Activated CD8-positive, alpha-beta T cell treated with anti-CD3 and anti-CD28 coated beads for 36 hours (primary cell): ENCODE data around the gene ALDH4A1. TPM values are rescaled to one million over a fixed set of nuclear protein-coding genes. Genes with fewer than 3 reads are reported as not detected.

Experiments used
- ATAC-seq: fragments of 200-7000 bp; cut with Tn5 transposase; one replicate; pipeline ENCODE4 v1.10.0; 2021; ENCODE audit warnings: mild to moderate bottlenecking, moderate library complexity
- CTCF ChIA-PET: fragments of 350-600 bp; sonication (Branson Sonifier 250); formaldehyde crosslinking; loops from one replicate; lab custom pipeline; 2021; ENCODE audit warnings: antibody characterized with exemption; lab: Charles Lee
- POLR2A ChIA-PET: fragments of 350-600 bp; sonication (Branson Sonifier 250); formaldehyde crosslinking; loops from one replicate; lab custom pipeline; 2021; ENCODE audit warnings: antibody characterized with exemption; lab: Charles Lee
- DNase-seq: peaks from one replicate; pipeline ENCODE4 v3.0.0-alpha.2; 2020
- H3K27ac Mint-ChIP-seq: one replicate; pipeline ENCODE4 v1.8.0; 2021; ENCODE audit warnings: mild to moderate bottlenecking, mixed read lengths
- H3K27me3 Mint-ChIP-seq: one replicate; pipeline ENCODE4 v1.8.0; 2021; ENCODE audit warnings: mixed read lengths
- H3K36me3 Mint-ChIP-seq: one replicate; pipeline ENCODE4 v1.8.0; 2021; ENCODE audit warnings: low read depth, mixed read lengths
- H3K4me1 Mint-ChIP-seq: one replicate; pipeline ENCODE4 v1.8.0; 2021; ENCODE audit warnings: low read depth, mixed read lengths
- H3K4me3 Mint-ChIP-seq: one replicate; pipeline ENCODE4 v1.8.0; 2021; ENCODE audit warnings: mild to moderate bottlenecking, moderate library complexity, mixed read lengths
- H3K9me3 Mint-ChIP-seq: one replicate; pipeline ENCODE4 v1.8.0; 2021; ENCODE audit warnings: mixed read lengths
- CTCF ChIP-seq: fragments of 200-600 bp; IDR thresholded peaks from one replicate; pipeline ENCODE4 v1.8.0; 2022; ENCODE audit warnings: antibody characterized with exemption, mild to moderate bottlenecking
- intact Hi-C: fragments of 100-400 bp; cut with micrococcal nuclease; formaldehyde crosslinking; loops from one replicate; pipeline ENCODE4 v1.10.0; 2022
- total RNA-seq, 2 experiments: library from RNA; stranded (reverse); gene quantifications; one replicate each; pipeline ENCODE4 v1.2.3, GENCODE V29; 2021

The ALDH4A1 gene
- total RNA-seq, 2 experiments from 2014 or later = 3.9 to 4.3 TPM

- H3K27ac Mint-ChIP-seq = no peak overlapping the region
- no peaks in the 10 kb centered on the region for H3K9me3 Mint-ChIP-seq
- DNase-seq (no peak), ATAC-seq (no peak)
- TF ChIP-seq CTCF = no peak
- intact Hi-C loops = no loop called here
- no peaks in the 10 kb centered on the region for H3K27me3 Mint-ChIP-seq
- ChIA-PET POLR2A (interaction anchor here (0.9 kb wide), 1 partner anchor 186 kb away, joined by 3 read pairs; no protein-coding TSS in a partner anchor), CTCF (no interaction called here)
- H3K4me1 Mint-ChIP-seq = no peaks in the 10 kb centered on the region
- no peaks in the 10 kb centered on the region for H3K36me3 Mint-ChIP-seq
- no peak overlapping the region for H3K4me3 Mint-ChIP-seq
Observed at GRCh38 chr1:18881164-18881563, 21.2 kb downstream of the ALDH4A1 start.

- no peak overlapping the region for H3K4me3 Mint-ChIP-seq
- H3K4me1 Mint-ChIP-seq = no peaks in the 10 kb centered on the region
- H3K27ac Mint-ChIP-seq = no peak overlapping the region
- DNase-seq (no peak), ATAC-seq (no peak)
- H3K36me3 Mint-ChIP-seq = no peaks in the 10 kb centered on the region
- H3K27me3 Mint-ChIP-seq = no peaks in the 10 kb centered on the region
- no peak for TF ChIP-seq CTCF
- POLR2A ChIA-PET = interaction anchor here (0.9 kb wide), 1 partner anchor 186 kb away, joined by 3 read pairs; no protein-coding TSS in a partner anchor
- no peaks in the 10 kb centered on the region for H3K9me3 Mint-ChIP-seq
- intact Hi-C loops = no loop called here
- CTCF ChIA-PET = no interaction called here
Observed at GRCh38 chr1:18880585-18880984, 21.8 kb downstream of the ALDH4A1 start.

GRCh38 chr1:18879791-18880309 is 22.5 kb downstream of the ALDH4A1 start:
- CTCF ChIA-PET = no interaction called here

GRCh38 chr1:18879215-18879790 is 23.1 kb downstream of the ALDH4A1 start:
- no peak overlapping the region for H3K27ac Mint-ChIP-seq
- no peak for ATAC-seq
- H3K4me1 Mint-ChIP-seq = no peaks in the 10 kb centered on the region
- POLR2A ChIA-PET = no interaction called here
- H3K36me3 Mint-ChIP-seq = no peaks in the 10 kb centered on the region
- intact Hi-C loops = no loop called here
- no peaks in the 10 kb centered on the region for H3K27me3 Mint-ChIP-seq
- no peaks in the 10 kb centered on the region for H3K9me3 Mint-ChIP-seq
- no peak for DNase-seq
- no peak for TF ChIP-seq CTCF
- CTCF ChIA-PET = no interaction called here
- no peak overlapping the region for H3K4me3 Mint-ChIP-seq

More at GRCh38 chr1:18879791-18880309, 22.5 kb downstream of the ALDH4A1 start:
- POLR2A ChIA-PET = no interaction called here
- Mint-ChIP-seq H3K9me3 (no peaks in the 10 kb centered on the region), H3K27me3 (no peaks in the 10 kb centered on the region), H3K4me1 (no peaks in the 10 kb centered on the region), H3K36me3 (no peaks in the 10 kb centered on the region), H3K4me3 (no peak overlapping the region), H3K27ac (no peak overlapping the region)
- intact Hi-C loops = no loop called here
- DNase-seq (no peak), ATAC-seq (no peak)
- TF ChIP-seq CTCF = no peak

- no peaks in the 10 kb centered on the region for H3K27me3 Mint-ChIP-seq
- ChIA-PET POLR2A (no interaction called here), CTCF (no interaction called here)
- no peak for TF ChIP-seq CTCF
- no peaks in the 10 kb centered on the region for H3K9me3 Mint-ChIP-seq
- DNase-seq = no peak
- H3K4me1 Mint-ChIP-seq = no peaks in the 10 kb centered on the region
- intact Hi-C loops = no loop called here
- no peak overlapping the region for H3K4me3 Mint-ChIP-seq
- ATAC-seq = no peak
- no peaks in the 10 kb centered on the region for H3K36me3 Mint-ChIP-seq
- no peak overlapping the region for H3K27ac Mint-ChIP-seq
Observed at GRCh38 chr1:18878538-18879214, 23.7 kb downstream of the ALDH4A1 start.
